ENCODE data around the gene WWOX.
A peak's percentile ranks its signal among the peaks of the same experiment; 100 is the strongest.

Gene WWOX

GRCh38 chr16:78094166-78094565 lies 5.3 kb upstream of the WWOX start:
- in situ Hi-C loops (cut with HindIII; ENCODE audit: low pct_unique_long_range_greater_than_20kb, low sequenced_read_pairs), result no loop called here
- peak in 1 of 2 experiments; percentile 44 for DNase-seq (ENCODE audit: low read depth in 1 of 2, low spot score in 1 of 2)
- TF ChIP-seq JUND (IDR thresholded peaks at IDR 0.05; ENCODE audit: low read depth), result no peak

- no peak for TF ChIP-seq JUND (IDR thresholded peaks at IDR 0.05; ENCODE audit: low read depth)
- in situ Hi-C loops (cut with HindIII; ENCODE audit: low pct_unique_long_range_greater_than_20kb, low sequenced_read_pairs), result no loop called here
- DNase-seq (ENCODE audit: low read depth in 1 of 2, low spot score in 1 of 2), result no peak
These were observed 4.5 kb upstream of the WWOX start for GRCh38 chr16:78094998-78095397.

- in situ Hi-C loops (cut with HindIII; ENCODE audit: low pct_unique_long_range_greater_than_20kb, low sequenced_read_pairs), result no loop called here
- no peak for DNase-seq (ENCODE audit: low read depth in 1 of 2, low spot score in 1 of 2)
- TF ChIP-seq JUND (IDR thresholded peaks at IDR 0.05; ENCODE audit: low read depth), result no peak
These were observed 3.1 kb upstream of the WWOX start for GRCh38 chr16:78096386-78096785.

- no peak for DNase-seq (ENCODE audit: low read depth in 1 of 2, low spot score in 1 of 2)
- TF ChIP-seq JUND (IDR thresholded peaks at IDR 0.05; ENCODE audit: low read depth), result no peak
- in situ Hi-C loops (cut with HindIII; ENCODE audit: low pct_unique_long_range_greater_than_20kb, low sequenced_read_pairs), result no loop called here
These were observed 1.9 kb upstream of the WWOX start for GRCh38 chr16:78097548-78097947.

- no peak for DNase-seq (ENCODE audit: low read depth in 1 of 2, low spot score in 1 of 2)
- no peak for TF ChIP-seq JUND (IDR thresholded peaks at IDR 0.05; ENCODE audit: low read depth)
- in situ Hi-C loops (cut with HindIII; ENCODE audit: low pct_unique_long_range_greater_than_20kb, low sequenced_read_pairs), result no loop called here
These were observed 1.4 kb upstream of the WWOX start for GRCh38 chr16:78098087-78098486.

- no peak for TF ChIP-seq JUND (IDR thresholded peaks at IDR 0.05; ENCODE audit: low read depth)
- DNase-seq (ENCODE audit: low read depth in 1 of 2, low spot score in 1 of 2), result no peak
- in situ Hi-C loops (cut with HindIII; ENCODE audit: low pct_unique_long_range_greater_than_20kb, low sequenced_read_pairs), result no loop called here
These were observed 721 bp upstream of the WWOX start for GRCh38 chr16:78098595-78099270.

GRCh38 chr16:78100112-78100467 lies 636 bp downstream of the WWOX start:
- no peak for TF ChIP-seq JUND (IDR thresholded peaks at IDR 0.05; ENCODE audit: low read depth)
- in situ Hi-C loops (cut with HindIII; ENCODE audit: low pct_unique_long_range_greater_than_20kb, low sequenced_read_pairs), result no loop called here
- DNase-seq (ENCODE audit: low read depth in 1 of 2, low spot score in 1 of 2), result no peak

GRCh38 chr16:78102122-78102660 lies 2.7 kb downstream of the WWOX start:
- TF ChIP-seq JUND (IDR thresholded peaks at IDR 0.05; ENCODE audit: low read depth), result no peak
- in situ Hi-C loops (cut with HindIII; ENCODE audit: low pct_unique_long_range_greater_than_20kb, low sequenced_read_pairs), result no loop called here
- no peak for DNase-seq (ENCODE audit: low read depth in 1 of 2, low spot score in 1 of 2)

GRCh38 chr16:78102865-78103264 lies 3.4 kb downstream of the WWOX start:
- no peak for TF ChIP-seq JUND (IDR thresholded peaks at IDR 0.05; ENCODE audit: low read depth)
- in situ Hi-C loops (cut with HindIII; ENCODE audit: low pct_unique_long_range_greater_than_20kb, low sequenced_read_pairs), result no loop called here
- DNase-seq (ENCODE audit: low read depth in 1 of 2, low spot score in 1 of 2), result no peak

GRCh38 chr16:78105517-78105916 lies 6.1 kb downstream of the WWOX start:
- no peak for DNase-seq (ENCODE audit: low read depth in 1 of 2, low spot score in 1 of 2)
- in situ Hi-C loops (cut with HindIII; ENCODE audit: low pct_unique_long_range_greater_than_20kb, low sequenced_read_pairs), result no loop called here

GRCh38 chr16:78106686-78107085 lies 7.2 kb downstream of the WWOX start:
- no peak for DNase-seq (ENCODE audit: low read depth in 1 of 2, low spot score in 1 of 2)
- no peak for TF ChIP-seq JUND (IDR thresholded peaks at IDR 0.05; ENCODE audit: low read depth)
- in situ Hi-C loops (cut with HindIII; ENCODE audit: low pct_unique_long_range_greater_than_20kb, low sequenced_read_pairs), result no loop called here

More at GRCh38 chr16:78105517-78105916, 6.1 kb downstream of the WWOX start:
- TF ChIP-seq JUND (IDR thresholded peaks at IDR 0.05; ENCODE audit: low read depth), result no peak

- in situ Hi-C loops (cut with HindIII; ENCODE audit: low pct_unique_long_range_greater_than_20kb, low sequenced_read_pairs), result no loop called here
- no peak for TF ChIP-seq JUND (IDR thresholded peaks at IDR 0.05; ENCODE audit: low read depth)
- no peak for DNase-seq (ENCODE audit: low read depth in 1 of 2, low spot score in 1 of 2)
These were observed 9.0 kb downstream of the WWOX start for GRCh38 chr16:78108451-78108850.

- in situ Hi-C loops (cut with HindIII; ENCODE audit: low pct_unique_long_range_greater_than_20kb, low sequenced_read_pairs), result no loop called here
- TF ChIP-seq JUND (IDR thresholded peaks at IDR 0.05; ENCODE audit: low read depth), result no peak
- no peak for DNase-seq (ENCODE audit: low read depth in 1 of 2, low spot score in 1 of 2)
These were observed 13.8 kb downstream of the WWOX start for GRCh38 chr16:78113258-78113657.

GRCh38 chr16:78115659-78116058 lies 16.2 kb downstream of the WWOX start:
- in situ Hi-C loops (cut with HindIII; ENCODE audit: low pct_unique_long_range_greater_than_20kb, low sequenced_read_pairs), result no loop called here
- DNase-seq (ENCODE audit: low read depth in 1 of 2, low spot score in 1 of 2), result no peak
- no peak for TF ChIP-seq JUND (IDR thresholded peaks at IDR 0.05; ENCODE audit: low read depth)
